GM21381 (cell line): ENCODE results near the gene PER2.
"Not testable (repeated sequence)": the region's sequence is repeated elsewhere in the genome, so short reads cannot be mapped to it uniquely, and the experiment has no call there.

Experiments used
- ATAC-seq: cut with Tn5 transposase; IDR thresholded peaks from one replicate; pipeline ENCODE4 v1.9.1; 2021; ENCODE audit warnings: mild to moderate bottlenecking, moderate library complexity; ENCODE audit not compliant: unreplicated experiment

Gene PER2

DNA sequence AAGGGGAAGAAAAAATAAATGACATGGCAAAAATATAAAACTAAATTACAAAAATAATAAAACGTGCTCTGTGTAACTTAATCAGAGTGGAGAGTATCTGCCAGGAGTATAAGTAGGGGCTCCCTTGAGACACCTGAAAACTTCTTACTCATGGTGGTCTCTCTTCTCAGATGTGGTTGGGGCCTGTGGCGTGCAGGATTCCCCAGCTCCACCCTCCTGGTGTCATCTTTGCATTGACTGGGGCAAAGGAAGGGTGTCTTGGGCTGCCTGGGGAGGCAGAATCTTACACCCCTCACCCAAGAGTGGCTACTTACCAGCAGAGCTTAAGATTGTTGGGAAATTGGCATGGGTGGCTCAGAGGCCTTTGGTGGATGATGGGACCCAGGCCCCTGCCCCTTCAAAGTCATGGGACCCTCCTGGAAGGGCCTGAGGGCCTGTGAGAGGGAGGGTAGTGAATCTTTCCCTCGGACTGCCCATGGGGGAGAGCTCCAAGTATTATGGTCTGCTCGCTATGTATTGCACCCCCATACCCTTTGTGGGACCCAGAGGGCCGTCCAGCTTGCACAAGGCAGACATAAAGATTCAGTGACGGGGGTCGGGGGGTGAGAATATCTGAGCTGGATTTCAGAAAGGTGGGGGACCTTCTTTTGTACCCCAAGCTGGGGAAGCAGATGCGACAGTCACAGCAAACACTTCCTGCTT lies 25.0 kb upstream of the PER2 start:
- ATAC-seq = no peak

DNA sequence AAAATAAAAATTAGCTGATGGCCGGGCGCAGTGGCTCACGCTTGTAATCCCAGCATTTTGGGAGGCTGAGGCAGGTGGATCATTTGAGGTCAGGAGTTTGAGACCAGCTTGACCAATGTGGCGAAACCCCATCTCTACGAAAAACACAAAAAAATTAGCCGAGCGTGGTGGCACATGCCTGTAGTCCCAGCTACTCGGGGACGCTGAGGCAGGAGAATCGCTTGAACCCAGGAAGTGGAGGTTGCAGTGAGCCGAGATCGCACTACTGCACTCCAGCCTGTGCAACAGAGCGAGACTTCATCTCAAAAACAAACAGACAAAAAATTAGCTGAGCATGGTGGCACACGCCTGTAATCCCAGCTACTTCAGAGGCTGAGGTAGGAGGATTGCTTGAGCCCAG lies 22.3 kb upstream of the PER2 start:
- ATAC-seq = not testable (repeated sequence)

GRCh38 chr2:238308177-238308576 lies 19.8 kb upstream of the PER2 start:
- no peak for ATAC-seq

GRCh38 chr2:238306672-238306998 lies 18.2 kb upstream of the PER2 start:
- ATAC-seq = no peak

DNA sequence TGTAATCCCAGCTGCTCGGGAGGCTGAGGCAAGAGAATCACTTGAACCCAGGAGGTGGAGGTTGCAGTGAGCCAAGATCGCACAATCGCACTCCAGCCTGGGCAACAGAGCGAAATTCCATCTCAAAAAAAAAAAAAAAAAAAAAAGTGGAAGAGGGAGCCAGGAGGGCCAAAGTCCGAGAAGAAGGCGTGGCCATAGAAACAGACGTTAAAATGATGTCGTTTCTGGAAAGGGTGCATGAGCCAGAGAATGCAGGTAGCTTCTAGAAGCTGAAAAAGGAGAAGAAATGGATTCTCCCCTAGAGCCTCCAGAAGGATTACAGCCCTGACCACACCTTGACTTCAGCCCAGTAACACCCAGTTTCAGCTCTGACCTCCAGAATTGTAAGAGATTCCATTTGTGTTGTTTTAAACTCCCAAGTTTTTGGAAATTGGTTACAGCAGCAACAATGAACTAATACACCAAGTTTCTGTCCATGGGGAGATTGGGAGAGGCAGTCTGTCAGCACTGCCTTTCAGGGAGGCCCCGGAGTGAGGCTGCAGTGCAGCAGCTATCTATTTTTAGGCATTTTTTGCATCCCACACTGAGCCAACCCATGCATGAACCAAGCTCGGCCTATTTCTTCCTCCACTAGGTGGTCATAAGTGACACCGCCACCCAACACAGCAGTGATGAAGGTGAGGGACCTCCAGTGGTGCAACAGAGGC lies 17.7 kb upstream of the PER2 start:
- no peak for ATAC-seq

DNA sequence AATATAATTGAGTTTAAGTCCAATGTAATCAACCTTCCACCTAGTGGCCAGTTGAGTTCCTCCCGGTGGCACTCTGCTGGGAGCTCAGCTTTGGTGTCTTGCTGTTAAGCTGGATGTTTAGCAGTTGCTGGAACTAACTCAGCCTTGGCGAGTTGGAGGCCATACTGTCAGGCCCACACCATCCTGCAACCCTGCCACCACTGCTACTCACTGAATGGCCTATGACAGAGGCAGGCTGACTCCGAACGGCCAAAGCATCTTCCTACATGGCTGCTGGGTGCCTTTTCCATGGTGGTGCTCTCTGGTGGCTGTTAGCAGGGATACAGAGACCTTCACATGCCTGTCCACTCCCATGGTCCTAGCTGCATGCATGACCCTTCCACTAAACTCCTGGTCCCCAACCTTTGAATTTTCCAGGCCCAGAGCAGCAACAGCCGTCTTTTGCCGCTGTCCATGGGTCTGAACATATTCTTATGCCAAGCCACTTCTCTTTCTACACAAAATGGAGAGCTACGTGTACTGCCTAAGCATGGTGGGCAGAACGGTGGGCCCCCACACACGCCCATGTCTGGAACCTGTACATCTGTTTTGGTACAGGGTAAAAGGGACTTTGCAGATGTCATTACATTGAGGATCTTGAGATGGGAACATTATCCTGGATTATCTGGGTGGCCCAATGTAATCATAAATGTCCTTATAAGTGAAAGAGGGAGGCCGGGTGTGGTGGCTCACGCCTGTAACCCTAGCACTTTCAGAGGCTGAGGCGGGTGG lies 16.9 kb upstream of the PER2 start:
- no peak for ATAC-seq

- no peak for ATAC-seq
Measured at GRCh38 chr2:238304116-238304515, 15.7 kb upstream of the PER2 start.

DNA sequence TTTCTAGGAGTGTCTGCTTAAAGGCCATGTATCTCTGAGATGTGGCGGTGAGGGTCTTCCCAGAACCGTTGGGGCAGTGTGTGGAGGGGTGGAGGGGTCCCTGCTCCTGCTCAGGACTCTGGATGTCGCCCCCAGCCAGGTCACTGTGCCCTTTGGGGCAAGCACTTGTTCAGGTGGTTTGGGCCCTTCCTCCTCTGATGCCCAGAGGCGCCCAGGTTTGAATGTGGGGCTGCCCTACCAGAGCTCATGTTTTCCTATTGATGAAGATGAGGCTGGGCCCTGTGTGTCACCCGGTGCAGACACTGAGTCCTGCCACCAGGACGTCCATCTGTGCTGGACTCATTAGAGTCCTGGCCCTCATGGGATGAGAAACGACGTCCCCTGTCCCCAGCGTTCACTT lies 14.3 kb upstream of the PER2 start:
- no peak for ATAC-seq

DNA sequence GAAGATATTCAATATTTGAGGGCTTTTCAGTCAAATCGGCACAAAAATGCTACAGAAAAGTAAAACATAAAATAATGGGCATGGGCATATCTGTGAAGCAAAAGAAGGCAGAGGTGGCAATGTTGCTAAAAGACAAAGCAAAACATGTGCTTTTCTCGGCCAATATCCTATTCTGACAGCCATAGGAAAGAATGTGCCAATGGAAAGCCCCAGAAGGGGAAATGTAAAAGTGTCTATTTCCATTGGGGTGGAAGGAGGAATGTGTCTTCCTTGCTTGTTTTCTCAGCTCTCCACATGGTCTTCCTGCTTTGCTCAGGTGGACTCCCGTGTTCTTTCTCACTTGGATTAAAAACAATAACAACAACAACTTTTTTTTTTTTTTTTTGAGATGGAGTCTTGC lies 13.7 kb upstream of the PER2 start:
- no peak for ATAC-seq

GRCh38 chr2:238299803-238300202 lies 11.4 kb upstream of the PER2 start:
- ATAC-seq = no peak

GRCh38 chr2:238296638-238297457 lies 8.4 kb upstream of the PER2 start:
- no peak for ATAC-seq

DNA sequence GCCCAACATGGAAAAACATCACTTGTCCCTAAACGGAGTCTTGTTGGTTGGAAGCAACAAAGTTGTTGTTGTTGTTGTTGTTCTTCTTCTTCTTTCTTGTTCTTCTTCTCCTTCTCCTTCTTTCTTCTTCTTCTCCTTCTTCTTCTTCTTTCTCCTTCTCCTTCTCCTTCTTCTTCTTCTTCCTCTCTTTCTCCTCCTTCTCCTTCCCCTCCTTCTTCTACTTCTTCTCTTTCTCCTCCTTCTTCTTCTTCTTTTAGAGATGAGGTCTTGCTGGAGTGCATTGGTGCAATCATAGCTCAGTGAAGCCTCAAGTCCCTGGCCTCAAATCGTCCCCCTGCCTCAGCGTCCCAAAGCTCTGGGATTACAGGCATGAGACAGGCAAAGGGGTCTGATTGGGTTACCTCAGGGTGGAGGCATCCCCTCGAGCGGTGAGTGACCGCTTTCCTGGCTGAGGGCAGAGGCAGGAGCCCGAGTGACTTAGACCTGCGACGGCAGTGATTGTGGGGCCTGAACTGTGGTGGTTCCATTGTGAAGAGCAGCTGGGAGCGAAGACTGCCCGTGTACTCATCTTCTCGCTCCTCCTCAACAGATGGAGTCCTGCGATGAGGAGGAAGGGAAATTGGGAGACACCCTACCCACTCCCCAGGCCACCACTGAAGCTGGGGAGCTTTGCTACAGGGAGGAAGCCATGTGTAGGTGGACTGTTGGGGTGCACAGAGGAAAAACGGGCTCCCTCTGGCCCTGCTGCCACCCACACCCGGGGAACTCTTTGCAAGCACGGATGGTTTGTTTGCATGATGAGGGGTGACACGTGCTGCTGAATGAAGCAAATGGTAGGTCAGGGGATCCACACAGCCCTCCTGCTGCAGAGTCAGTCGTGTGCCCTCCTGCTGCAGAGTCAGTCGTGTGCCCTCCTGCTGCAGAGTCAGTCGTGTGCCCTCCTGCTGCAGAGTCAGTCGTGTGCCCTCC lies 7.0 kb upstream of the PER2 start:
- ATAC-seq = no peak

DNA sequence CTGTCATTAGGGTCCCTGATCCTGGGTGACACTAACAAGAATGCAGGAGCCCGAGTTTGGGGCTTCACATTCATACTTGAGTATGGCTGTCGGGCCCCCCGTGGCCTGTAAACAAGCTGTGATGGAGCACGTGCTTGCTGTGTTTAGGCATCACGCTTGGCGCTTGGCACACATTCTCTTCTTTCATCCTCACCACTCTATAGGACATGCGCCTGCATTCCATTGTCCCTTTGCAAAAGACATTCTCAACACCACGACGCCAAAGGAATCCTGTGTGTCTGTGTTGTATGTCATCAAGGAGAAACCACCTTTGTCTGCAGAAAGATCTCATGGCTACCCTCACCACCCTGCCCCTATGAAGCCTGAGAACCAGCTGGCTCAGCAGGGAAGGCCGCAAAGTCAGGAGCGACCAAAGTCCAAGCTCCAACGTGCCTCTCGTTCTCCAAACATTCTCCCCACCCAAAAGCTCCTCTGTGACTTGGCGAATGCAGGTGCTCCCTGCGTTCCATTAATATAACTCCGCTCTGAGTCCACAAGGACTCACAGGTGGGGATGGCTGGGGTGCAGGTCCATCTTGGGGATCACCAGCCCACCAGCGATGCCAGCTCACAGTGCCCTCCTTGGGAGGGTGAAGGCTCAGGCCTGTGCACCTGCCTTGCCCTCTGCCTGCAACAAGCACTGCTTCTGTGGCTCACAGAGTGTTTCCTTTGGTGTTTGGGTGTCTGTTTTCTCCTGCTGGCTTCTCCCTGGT lies 6.2 kb upstream of the PER2 start:
- no peak for ATAC-seq

DNA sequence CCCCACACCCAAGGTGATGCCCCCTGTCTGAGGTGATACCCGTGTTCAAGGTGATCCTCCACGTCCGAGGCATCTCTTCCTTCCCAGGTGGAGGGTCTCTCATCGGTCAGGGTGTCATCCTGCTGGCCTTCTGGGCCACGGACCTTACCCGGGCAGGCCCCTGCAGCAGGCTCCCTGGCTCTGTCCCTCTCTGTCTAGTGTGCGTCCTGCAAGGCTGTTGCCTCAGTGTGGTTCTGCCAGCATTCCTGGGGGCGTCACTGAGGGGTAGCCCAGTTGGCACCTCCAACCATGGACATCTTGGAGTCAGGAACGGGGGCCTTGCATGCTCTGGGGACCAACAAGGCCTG lies 5.6 kb upstream of the PER2 start:
- ATAC-seq = no peak

GRCh38 chr2:238291550-238292281 lies 3.3 kb upstream of the PER2 start:
- no peak for ATAC-seq

GRCh38 chr2:238290715-238291549 lies 2.5 kb upstream of the PER2 start:
- ATAC-seq = no peak

DNA sequence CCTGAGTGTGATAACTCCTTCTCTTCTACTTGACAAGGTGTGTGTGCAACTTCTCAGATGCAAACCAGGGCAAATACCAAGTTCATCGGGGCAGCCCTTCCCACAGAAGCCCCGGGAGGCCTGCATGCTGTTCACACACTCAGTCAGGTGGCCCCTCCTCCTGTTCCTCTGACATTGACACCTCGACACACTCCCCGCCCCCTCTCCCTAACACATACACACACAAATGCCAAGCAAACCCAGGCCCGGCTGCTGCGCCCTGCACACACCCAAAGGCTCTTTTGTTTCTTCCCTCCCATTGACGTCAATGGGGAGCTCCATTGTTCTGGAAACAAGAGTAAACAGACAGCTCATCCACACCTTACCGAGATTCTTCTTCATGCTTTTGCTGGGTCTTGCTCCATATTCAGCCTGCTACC lies 1.7 kb upstream of the PER2 start:
- ATAC-seq = no peak

DNA sequence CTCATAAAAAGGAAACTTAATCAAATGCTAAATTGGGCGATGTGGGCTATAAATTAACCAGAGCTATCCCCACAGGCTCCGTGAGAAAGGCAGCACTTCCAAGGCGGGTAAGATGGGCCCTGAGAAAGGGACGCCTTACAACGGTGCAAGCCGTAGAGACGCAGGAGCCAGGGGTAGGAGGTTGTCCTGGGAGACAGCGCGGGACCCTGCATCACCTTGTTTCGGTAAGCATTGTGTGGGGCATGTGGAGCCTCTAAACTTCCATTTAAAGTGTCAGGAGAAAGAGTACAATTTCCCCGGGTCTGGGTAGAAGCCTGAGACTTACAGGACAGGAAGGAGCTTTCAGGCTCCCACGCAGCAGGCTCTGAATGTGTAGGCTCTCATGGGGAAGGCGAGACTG lies 1.2 kb upstream of the PER2 start:
- no peak for ATAC-seq
